ENCODE results near the gene ADGRA3. TPM values are rescaled to one million over a fixed set of nuclear protein-coding genes. Genes with fewer than 3 reads are reported as not detected.

ADGRA3 gene
- total RNA-seq, 4 donors from 2014 or later: 99.1 to 117 (median 109) TPM

DNA sequence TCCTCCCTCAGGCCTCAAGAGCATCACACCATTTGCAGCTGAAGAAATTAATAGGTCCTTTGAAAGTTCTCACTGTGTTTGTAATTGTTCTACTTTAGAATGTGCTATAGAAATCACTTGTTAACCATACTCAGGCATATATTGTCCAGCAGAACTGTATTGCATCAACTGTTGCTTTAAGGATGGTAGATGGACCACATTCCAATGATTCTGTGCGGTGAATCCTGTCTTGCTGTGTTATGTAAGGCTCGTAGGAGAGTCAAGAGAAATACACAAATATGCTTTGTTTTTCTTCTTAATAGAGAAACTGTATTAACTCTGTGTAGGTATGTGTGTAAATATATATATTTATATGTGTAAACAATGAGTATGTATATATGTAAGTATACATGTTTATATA lies 6.3 kb upstream of the ADGRA3 start:
- DNase-seq: no peak
- Histone ChIP-seq H3K4me3 (replicated peaks in 1 of 3) (no peak overlapping the region), H3K36me3 (no peaks in the 10 kb centered on the region), H3K4me1 (no peaks in the 10 kb centered on the region), H3K27ac (no peak overlapping the region), H3K9me3 (no peaks in the 10 kb centered on the region), H3K27me3 (no peaks in the 10 kb centered on the region)
- intact Hi-C loops (cut with DNase I): no loop called here
- WGBS, 2 donors: 56% methylated on average over 2 of the region's 2 CpGs
- TF ChIP-seq POLR2A (IDR thresholded peaks at IDR 0.05) (no peak), CTCF (IDR thresholded peaks at IDR 0.05) (no peak)

DNA sequence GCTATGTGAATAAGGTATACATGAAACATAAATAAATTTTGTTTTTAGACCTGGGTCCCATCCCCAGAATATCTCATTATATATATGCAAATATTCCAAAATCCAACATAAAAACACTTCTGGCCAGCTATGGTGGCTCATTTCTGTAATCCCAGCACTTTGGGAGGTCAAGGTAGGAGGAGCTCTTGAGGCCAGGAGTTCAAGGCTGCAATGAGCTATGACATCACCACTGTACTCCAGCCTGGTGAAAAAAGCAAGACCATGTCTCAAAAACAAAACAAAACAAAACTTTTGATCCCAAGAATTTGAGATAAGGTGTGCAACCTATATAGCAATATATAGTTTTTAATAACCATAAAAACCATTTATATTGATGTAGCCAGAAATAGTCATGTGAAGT lies 5.4 kb upstream of the ADGRA3 start:
- no peaks in the 10 kb centered on the region for H3K27me3 ChIP-seq
- DNase-seq: no peak
- H3K27ac ChIP-seq: no peak overlapping the region
- no peak overlapping the region for H3K4me3 ChIP-seq (replicated peaks in 1 of 3)
- no peaks in the 10 kb centered on the region for H3K9me3 ChIP-seq
- H3K4me1 ChIP-seq: no peaks in the 10 kb centered on the region
- H3K36me3 ChIP-seq: no peaks in the 10 kb centered on the region
- intact Hi-C loops (cut with DNase I): no loop called here
- no peak for TF ChIP-seq CTCF (IDR thresholded peaks at IDR 0.05)
- TF ChIP-seq POLR2A (IDR thresholded peaks at IDR 0.05): no peak

DNA sequence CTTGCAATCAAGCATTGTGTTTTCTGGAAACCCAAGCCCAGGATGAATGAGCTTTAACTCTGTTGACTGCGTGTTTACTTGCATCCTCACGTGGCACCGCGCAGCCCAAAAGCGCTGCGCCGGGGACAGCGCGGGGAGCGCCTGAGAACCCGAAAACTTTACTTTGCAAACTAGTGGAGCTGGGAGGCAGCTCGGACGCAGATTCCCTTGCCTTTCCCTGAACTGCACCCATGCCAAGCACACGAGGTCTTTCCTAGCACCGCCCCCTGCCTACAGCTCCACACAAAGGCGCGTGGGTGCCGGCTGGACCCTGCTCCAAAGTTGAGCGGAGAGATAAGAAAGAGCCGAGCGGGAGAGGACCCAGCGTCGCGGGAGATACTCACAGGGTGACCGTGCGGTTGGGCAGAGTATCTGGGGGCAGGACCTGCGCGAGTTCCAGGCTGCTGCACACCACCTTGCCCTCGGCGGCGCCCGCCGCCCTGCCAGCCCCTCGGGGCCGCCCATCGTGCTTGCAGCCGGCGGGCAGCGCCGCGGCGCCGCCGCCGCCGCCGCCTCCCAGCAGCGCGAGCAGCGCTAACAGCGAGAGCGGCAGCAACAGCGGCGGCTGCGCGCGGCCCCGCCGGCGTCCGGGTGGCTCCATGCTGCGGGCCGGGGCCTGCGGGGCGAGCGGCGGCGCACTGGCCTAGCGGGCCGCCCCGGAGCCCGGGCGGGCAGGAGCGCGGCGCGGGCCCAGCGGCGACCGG lies 550 bp downstream of the ADGRA3 start:
- intact Hi-C loops (cut with DNase I): no loop called here
- TF ChIP-seq CTCF (IDR thresholded peaks at IDR 0.05) (no peak), POLR2A (IDR thresholded peaks at IDR 0.05) (no peak)
- Histone ChIP-seq H3K9me3 (no peaks in the 10 kb centered on the region), H3K4me3 (replicated peaks in 1 of 3) (peak overlapping the region in 2 of 3 donors; percentile 31 to 62), H3K36me3 (no peaks in the 10 kb centered on the region), H3K4me1 (peaks cover 11 to 12% of the 10 kb centered on the region in 2 donors), H3K27me3 (no peaks in the 10 kb centered on the region), H3K27ac (peak overlapping the region; percentile 69 to 98 (median 82))
- 0 to 1% methylated on average over 19 to 23 of the region's 80 CpGs for WGBS, 2 donors
- peak; percentile 73 to 75 for DNase-seq

DNA sequence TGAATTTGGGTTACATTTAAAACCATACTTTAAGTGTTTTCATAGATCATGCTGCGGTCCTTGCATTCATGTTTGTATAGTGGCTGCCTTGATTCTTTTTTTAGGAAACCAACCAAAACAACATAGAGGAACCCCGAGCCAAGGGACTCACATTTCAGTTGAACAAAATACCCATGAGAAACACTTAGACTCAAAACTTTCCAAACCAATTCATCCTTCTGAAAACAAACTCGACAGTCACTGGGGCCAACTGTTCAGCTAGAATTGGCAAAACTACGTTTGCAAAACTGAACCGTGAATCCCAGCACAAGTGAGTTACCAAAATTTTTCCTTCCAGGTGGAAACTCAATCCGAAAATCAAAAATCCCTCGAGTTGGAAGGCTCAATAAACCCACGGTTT lies 1.4 kb downstream of the ADGRA3 start:
- Histone ChIP-seq H3K4me1 (peaks cover 11 to 12% of the 10 kb centered on the region in 2 donors), H3K27me3 (no peaks in the 10 kb centered on the region), H3K4me3 (replicated peaks in 1 of 3) (peak overlapping the region in 2 of 3 donors; percentile 31 to 62), H3K36me3 (no peaks in the 10 kb centered on the region), H3K27ac (peak overlapping the region; percentile 69 to 98 (median 82)), H3K9me3 (no peaks in the 10 kb centered on the region)
- DNase-seq: peak; percentile 37
- intact Hi-C loops (cut with DNase I): no loop called here
- 4 to 6% methylated on average over 8 of the region's 8 CpGs for WGBS, 2 donors
- TF ChIP-seq POLR2A (IDR thresholded peaks at IDR 0.05) (peak in 1 of 2 donors; percentile 41), CTCF (IDR thresholded peaks at IDR 0.05) (no peak)

DNA sequence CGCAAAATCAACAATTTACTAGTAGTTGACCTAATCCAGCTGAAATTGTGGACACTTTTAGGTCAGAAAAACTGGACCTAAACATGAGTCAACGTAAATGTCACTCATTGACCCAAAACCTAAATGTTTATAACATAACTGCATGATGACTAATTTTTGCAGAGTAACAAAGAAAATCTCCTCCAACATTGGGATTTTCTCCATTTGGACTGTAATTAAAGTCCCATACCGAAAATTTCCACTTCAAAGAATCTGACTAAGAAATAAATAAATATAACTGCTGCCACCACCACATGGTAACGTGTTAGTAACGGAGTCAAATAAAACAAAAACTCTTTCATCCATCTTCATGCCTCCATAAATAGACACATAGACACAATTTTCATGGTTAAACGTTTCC lies 1.9 kb downstream of the ADGRA3 start:
- Histone ChIP-seq H3K36me3 (no peaks in the 10 kb centered on the region), H3K4me1 (peaks cover 11 to 12% of the 10 kb centered on the region in 2 donors), H3K27me3 (no peaks in the 10 kb centered on the region), H3K27ac (peak overlapping the region; percentile 69 to 98 (median 82)), H3K9me3 (no peaks in the 10 kb centered on the region), H3K4me3 (replicated peaks in 1 of 3) (peak overlapping the region in 1 of 3 donors; percentile 62)
- TF ChIP-seq CTCF (IDR thresholded peaks at IDR 0.05) (no peak), POLR2A (IDR thresholded peaks at IDR 0.05) (no peak)
- DNase-seq: no peak
- intact Hi-C loops (cut with DNase I): no loop called here
- 33 to 47% methylated on average over 6 of the region's 6 CpGs for WGBS, 2 donors

Measured in thyroid gland (tissue), 4 donors.